ENCODE results near the gene OR2C3.
"Not testable (repeated sequence)": the region's sequence is repeated elsewhere in the genome, so short reads cannot be mapped to it uniquely, and the experiment has no call there.

OR2C3 gene

DNA sequence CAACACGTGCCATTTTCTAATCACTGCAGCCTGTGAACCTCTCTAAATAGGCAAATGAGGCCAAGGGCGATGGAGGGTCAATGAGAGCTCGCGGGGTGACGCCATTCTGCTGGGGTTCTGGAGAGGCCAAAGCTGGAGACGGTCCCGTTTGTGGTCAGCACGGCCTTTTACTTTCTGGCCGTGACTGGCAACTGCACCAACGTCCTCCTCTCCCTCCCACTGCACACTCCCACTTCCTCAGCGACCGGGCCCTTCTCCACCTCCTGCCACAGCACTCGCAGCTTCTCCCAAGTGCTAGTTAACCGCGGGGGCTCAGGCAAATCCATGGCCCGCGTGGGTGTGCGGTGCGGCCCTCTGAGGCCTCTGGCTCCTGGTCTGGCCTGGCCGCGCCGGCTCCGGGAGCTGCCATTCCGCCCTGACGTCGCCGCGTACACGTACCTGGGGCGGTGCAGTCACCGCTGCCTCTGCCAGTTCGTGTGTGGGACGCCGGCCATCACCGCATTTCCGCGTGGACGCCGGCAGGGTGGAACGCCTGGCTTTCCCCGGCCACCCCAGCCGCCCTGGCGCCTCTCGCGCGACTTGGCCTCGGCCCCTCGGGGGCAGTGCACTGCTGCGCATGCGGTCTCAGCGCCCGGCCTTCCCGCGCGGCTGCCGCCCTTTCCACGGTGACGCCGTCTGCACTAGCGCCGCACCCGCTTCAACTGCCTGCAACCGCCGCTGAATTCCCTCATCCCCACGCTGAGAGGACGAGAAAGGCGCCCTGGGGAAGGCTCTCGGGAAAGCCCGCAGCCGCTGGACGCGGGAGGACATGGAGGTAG, 18.2 kb downstream of the OR2C3 start:
- no peak for DNase-seq

DNA sequence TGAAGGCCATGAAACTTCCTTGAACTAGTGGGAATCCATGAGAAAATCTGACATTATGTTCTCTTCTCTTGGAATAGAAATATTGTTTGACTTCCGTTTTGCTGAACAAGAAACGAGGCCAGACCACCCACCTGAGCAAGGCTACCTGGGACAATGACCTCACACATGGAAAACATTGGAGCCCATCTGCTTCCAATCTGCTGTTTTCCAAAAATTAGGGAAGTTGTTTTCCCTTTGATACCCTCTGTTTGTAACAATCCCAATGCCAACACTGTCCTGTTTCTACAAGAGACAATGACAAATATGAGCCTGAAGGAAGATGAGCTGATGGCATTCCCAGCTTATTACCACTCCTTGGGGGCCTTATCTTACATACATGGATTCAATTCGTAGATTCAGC, 29.4 kb downstream of the OR2C3 start:
- no peak for DNase-seq

DNA sequence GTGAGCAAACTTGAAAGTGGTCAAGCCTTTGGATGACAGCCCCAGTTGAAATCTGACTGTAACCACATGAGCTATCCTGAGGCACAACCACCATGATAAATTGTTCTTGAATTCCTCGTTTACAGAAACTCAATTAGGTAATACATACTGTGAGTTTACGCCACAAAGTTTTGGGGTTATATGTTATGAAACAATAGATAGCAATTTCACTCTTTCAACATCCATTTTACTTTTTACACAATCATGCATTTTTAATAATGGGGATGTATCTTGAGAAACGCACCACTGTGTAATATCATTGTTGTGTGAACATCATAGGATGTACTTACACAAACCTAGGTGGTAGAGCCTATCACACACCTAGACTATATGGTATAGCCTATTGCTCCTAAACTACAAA, 35.4 kb downstream of the OR2C3 start:
- DNase-seq: no peak

DNA sequence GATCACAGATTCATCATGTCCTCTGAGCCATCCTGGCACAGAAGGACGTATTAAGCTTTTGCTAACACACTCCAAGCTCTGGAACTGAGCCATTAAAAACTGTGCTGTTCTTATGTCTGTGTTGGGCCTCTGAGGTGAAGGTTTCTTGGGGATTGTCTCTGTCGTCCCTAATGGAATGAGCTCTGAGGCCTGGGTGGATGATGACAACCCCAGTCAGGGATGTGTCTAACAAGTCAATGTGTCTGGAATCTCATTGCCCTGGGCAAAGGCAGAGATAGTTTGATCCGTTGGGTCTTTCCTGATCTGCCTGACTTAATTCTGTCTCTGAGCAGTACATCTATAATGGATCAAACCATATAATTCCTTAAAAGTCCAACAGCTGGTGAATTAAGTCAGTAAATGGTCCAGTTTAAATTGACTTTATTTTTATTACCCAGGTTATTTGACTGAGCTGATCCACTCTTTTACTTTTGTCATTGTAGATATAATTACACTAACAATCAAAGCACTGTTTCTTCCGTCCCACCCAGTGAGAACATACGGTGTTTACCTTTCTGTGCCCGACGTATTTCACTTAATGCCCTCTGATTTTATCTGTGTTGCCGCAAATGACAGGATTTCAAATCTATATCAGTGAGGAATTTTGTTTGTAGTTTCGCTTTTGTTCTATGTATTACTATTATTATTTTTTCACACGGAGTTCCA, 39.5 kb downstream of the OR2C3 start:
- no peak for DNase-seq

DNA sequence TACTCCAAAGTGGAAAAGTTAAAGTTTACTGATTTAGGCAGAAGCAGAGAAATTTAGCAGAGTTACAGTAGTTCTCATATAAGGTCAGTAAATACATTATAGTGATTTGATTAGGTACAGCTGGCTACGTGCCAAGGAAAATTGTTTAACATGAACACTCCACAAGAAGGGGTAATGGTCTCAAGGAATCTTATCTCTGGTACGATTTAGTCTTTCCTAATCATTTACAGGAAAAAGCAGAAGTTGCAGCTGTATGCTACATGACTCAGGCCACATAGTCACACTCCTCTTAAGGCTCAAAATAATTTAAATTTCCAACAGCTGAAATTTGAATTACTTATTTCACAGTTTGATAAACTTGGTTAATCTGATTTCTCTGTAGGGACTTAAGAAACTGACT, 41.5 kb downstream of the OR2C3 start:
- DNase-seq: no peak

DNA sequence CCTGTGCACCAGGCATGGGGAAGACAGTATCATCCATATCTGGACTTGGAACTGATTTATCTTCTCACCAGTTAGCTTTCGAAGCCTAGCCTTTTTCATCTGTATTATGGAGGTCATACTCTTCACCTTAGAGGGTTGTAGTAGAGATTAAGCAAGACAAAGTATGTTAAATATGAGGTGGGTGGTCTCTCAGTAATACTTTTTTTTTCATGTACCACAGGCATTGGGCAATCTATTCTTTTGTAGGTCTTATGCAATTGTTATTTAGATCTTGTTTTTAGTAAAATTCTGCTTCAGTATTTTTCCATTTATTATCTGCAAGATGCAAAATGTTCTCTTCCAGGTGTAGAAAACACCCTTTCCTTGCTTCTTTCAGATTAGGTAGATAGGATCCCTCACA, 43.1 kb downstream of the OR2C3 start:
- no peak for DNase-seq

DNA sequence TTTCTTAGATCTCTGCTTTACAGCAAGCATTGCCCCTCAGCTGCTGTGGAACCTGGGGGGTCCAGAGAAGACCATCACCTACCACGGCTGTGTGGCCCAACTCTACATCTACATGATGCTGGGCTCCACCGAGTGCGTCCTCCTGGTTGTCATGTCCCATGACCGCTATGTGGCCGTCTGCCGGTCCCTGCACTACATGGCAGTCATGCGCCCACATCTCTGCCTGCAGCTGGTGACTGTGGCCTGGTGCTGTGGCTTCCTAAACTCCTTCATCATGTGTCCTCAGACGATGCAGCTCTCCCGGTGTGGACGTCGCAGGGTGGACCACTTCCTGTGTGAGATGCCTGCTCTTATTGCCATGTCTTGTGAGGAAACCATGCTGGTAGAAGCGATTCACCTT, 44.9 kb downstream of the OR2C3 start:
- no peak for DNase-seq

DNA sequence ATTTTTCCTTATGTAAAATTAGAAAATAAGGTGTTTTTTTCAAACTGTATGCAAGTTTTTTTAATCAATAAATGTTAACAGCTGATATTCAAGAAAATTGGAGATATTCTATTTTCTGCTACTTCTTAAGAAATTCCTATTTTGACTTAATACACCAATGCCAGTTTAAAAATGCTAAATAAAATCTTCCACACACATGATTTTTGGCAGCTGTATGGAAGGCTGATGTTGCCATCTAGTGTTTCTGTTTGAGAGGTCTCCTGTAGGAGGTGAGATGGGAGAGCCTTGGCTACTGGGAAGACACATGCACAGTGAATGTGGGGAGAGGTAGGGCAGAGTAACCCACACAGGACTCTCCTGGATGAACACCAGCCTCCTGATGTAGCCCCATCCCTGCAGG, 49.2 kb downstream of the OR2C3 start:
- peak; percentile 35 to 80 for DNase-seq

DNA sequence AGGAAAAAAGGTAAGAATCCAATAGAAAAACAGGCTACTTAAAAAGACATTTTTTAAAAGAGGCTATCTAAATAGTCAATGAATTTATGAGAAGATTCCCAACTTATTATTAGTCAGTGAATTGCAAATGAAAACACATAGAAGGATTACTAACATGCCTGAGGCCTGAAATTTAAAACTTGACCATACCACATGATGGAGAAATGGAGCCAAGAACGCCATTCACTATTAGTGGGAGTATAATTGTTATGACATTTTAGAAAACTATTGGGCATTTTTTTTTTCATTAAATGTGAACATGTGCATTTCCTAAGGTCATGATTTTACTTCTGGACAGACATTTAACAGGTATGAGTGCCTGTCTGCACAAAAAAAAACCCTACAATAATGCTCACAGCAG, 53.5 kb downstream of the OR2C3 start:
- DNase-seq: no peak

DNA sequence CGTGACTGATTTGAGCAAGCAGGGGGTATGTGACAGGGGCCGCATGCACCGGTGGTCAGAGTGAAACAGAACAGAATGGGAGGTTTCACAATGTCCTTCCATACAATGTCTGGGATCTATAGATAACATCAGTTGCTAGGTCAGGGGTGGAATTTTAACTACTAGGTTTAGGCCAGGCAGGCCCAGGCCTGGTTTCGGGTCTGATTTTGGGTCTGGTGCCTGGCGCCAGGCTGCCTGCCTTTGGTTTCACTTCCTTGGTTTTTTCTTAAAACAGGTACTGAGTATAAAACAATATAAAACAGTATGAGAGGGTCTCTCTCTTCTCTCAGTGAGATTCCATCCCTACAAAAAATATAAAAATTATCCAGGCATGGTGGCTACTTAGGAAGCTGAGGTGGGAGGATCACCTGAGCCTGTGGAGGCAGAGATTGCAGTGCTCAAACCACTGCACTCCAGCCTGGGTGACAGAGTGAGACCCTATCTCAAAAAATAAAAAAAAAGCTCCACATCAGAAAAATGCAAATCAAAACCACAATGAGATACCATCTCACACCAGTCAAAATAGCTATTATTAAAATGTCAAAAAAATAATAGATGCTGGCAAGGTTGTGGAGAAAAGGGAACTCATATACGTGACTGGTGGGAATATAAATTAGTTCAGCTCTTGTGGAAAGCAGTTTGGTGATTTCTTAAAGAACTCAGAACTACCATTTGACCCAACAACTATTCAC, 59.7 kb downstream of the OR2C3 start:
- DNase-seq: not testable (repeated sequence)

DNA sequence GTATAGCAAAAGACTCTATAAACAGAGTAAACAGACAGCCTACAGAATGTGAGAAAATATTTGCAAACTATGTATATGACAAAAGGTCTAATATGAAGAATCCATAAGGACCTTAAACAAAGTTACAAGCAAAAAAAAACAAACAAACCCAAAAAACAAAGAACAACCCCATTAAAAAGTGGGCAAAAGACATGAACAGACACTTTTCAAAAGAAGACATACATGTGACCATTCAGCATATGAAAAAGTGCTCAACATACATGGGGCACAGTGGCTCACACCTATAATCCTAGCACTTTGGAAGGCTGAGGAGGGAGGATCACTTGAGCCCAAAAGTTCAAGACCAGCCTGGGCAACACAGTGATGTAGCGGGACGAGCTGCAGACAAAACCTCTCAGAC, 60.4 kb downstream of the OR2C3 start:
- no peak for DNase-seq
